ENCODE results near the gene ELFN1. TPM values are rescaled to one million over a fixed set of nuclear protein-coding genes. Genes with fewer than 3 reads are reported as not detected.
A peak's percentile ranks its signal among the peaks of the same experiment; 100 is the strongest.

The ELFN1 gene
- total and polyA plus RNA-seq, 2 donors from 2014 or later, result 3.5 to 3.8 TPM

DNA sequence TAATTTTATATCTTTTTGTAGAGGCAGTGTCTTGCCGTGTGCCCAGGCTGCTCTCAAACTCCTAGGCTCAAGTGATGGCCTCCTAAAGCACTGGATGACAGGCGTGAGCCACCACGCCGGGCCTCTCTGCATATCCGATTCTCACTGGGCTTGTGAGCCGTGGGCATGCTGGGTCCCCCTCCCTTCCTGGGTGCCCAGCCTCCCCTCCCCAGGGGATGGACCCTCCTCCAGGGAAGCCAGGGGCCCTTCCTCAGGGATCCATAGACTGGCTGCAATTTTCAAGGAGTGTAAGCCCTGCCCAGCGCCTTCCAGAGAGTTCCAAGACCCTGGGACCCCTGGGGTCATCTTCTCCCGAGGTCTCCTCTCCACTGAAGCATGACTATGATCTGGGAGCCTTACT is 23.7 kb upstream of the ELFN1 start:
- intact Hi-C loops (cut with DNase I), result no loop called here
- Histone ChIP-seq H3K27ac (ENCODE audit: low read depth in 2 of 2, low read length in 2 of 2) (no peak overlapping the region), H3K9ac (ENCODE audit: low read length in 3 of 3) (no peak overlapping the region), H3K4me3 (ENCODE audit: low read length in 3 of 3) (no peak overlapping the region), H3K36me3 (ENCODE audit: control insufficient read depth in 2 of 3, insufficient read depth in 3 of 3, low read length in 3 of 3) (no peaks in the 10 kb centered on the region), H3K4me1 (ENCODE audit: control insufficient read depth in 2 of 3, insufficient read depth in 2 of 3, low read depth in 1 of 3, low read length in 3 of 3) (peaks cover 0 to 2% (median 0%) of the 10 kb centered on the region in 3 donors), H3K9me3 (ENCODE audit: control insufficient read depth in 2 of 3, insufficient read depth in 1 of 3, low read length in 3 of 3) (no peaks in the 10 kb centered on the region), H3K27me3 (ENCODE audit: control insufficient read depth, insufficient read depth, low read length) (no peaks in the 10 kb centered on the region)
- FAIRE-seq (no peak), DNase-seq (no peak)
- TF ChIP-seq, protein P1, sequence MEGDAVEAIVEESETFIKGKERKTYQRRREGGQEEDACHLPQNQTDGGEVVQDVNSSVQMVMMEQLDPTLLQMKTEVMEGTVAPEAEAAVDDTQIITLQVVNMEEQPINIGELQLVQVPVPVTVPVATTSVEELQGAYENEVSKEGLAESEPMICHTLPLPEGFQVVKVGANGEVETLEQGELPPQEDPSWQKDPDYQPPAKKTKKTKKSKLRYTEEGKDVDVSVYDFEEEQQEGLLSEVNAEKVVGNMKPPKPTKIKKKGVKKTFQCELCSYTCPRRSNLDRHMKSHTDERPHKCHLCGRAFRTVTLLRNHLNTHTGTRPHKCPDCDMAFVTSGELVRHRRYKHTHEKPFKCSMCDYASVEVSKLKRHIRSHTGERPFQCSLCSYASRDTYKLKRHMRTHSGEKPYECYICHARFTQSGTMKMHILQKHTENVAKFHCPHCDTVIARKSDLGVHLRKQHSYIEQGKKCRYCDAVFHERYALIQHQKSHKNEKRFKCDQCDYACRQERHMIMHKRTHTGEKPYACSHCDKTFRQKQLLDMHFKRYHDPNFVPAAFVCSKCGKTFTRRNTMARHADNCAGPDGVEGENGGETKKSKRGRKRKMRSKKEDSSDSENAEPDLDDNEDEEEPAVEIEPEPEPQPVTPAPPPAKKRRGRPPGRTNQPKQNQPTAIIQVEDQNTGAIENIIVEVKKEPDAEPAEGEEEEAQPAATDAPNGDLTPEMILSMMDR (IDR thresholded peaks at IDR 0.05; ENCODE audit: borderline replicate concordance, extremely low read depth, insufficient read depth), result no peak

DNA sequence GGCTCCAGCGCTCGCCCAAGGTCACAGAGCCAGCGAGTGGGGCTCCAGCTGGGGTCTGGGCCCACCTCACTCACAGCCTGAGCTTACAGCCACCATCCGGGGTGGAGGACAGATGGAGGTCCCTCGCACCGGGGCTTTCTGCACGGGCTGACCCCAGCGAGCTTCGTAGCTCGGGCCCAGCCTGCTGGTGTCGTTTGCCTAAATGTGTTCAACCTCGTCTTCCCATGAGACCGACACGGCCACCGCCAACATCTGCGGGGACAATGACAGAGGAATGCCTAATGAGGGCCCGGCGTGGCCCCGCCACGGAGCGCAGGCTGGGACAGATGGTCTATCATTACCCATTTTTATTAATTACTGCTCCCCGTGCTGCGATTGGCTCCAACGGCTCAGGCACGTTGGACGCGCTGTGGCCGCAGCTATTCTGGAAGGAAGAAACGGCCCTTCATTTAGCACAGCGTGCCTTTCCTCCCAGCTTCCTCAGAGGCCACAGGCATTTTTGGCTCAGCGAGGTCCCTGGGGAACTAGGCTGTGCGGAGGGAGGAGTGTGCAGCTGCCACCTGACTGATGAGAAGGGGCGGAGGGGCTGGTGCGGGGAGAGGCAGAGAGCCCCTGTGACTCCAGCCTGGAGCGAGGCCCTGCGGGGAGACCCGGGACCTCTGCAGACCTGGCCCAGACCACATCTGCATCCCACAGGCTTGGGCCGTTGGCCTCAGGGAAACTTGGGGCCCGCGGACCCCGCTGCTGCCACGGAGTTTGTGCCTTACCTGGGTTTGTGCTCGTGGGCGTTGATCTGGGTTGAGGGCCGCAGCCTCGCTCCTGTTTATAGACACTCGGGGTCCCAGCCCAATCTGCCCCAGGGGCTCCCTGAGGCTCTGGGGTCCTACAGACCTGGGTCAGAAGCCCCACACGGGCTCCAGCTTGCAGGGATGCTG is 22.9 kb upstream of the ELFN1 start:
- H3K27ac ChIP-seq (ENCODE audit: low read depth in 2 of 2, low read length in 2 of 2), result no peak overlapping the region
- no peak overlapping the region for H3K4me3 ChIP-seq (ENCODE audit: low read length in 3 of 3)
- FAIRE-seq (no peak), DNase-seq (peak; percentile 49 to 86 (median 55))
- TF ChIP-seq, protein P1 (IDR thresholded peaks at IDR 0.05; ENCODE audit: borderline replicate concordance, extremely low read depth, insufficient read depth), result no peak
- no peaks in the 10 kb centered on the region for H3K27me3 ChIP-seq (ENCODE audit: control insufficient read depth, insufficient read depth, low read length)
- H3K9ac ChIP-seq (ENCODE audit: low read length in 3 of 3), result no peak overlapping the region
- intact Hi-C loops (cut with DNase I), result no loop called here
- no peaks in the 10 kb centered on the region for H3K36me3 ChIP-seq (ENCODE audit: control insufficient read depth in 2 of 3, insufficient read depth in 3 of 3, low read length in 3 of 3)
- H3K9me3 ChIP-seq (ENCODE audit: control insufficient read depth in 2 of 3, insufficient read depth in 1 of 3, low read length in 3 of 3), result no peaks in the 10 kb centered on the region
- H3K4me1 ChIP-seq (ENCODE audit: control insufficient read depth in 2 of 3, insufficient read depth in 2 of 3, low read depth in 1 of 3, low read length in 3 of 3), result peaks cover 0 to 2% (median 0%) of the 10 kb centered on the region in 3 donors

DNA sequence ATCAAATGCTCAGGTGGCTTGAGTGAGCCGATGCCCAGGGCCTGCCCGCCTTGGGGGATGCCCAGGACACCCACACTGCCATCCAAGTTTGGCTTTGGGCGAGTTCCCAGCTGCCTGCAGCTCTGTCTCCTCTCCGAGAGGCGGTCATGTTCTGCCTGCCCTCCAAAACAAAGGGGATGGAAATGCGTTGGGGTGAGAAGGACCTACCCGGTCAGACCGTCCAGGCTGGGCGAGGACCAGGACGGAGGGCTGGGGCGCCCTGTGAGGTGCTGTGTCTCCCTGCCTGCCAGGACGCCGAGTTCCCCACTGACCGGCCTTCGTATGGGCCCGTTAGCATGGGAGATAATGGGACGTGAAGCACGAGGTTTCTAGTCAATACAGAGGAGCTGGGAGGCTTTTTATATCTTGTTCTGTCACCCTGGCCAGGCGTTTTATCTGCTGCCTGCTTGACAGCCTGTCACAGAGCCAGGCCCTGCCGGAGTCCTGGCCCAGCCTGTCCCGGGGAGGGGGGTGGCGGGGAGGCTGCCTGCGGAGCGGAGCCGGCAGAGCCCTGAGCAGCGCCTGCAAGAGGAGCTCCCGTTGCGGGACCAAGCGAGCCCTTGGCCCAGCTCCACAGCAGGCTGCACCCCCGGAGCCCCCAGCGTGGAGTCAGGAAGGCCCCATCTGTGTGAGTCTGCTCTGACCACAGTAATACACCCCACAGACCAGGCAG is 22.0 kb upstream of the ELFN1 start:
- no peaks in the 10 kb centered on the region for H3K27me3 ChIP-seq (ENCODE audit: control insufficient read depth, insufficient read depth, low read length)
- FAIRE-seq (no peak), DNase-seq (peak; percentile 43 to 81 (median 49))
- H3K4me1 ChIP-seq (ENCODE audit: control insufficient read depth in 2 of 3, insufficient read depth in 2 of 3, low read depth in 1 of 3, low read length in 3 of 3), result peaks cover 0 to 2% (median 0%) of the 10 kb centered on the region in 3 donors
- no peak overlapping the region for H3K4me3 ChIP-seq (ENCODE audit: low read length in 3 of 3)
- no peaks in the 10 kb centered on the region for H3K9me3 ChIP-seq (ENCODE audit: control insufficient read depth in 2 of 3, insufficient read depth in 1 of 3, low read length in 3 of 3)
- H3K36me3 ChIP-seq (ENCODE audit: control insufficient read depth in 2 of 3, insufficient read depth in 3 of 3, low read length in 3 of 3), result no peaks in the 10 kb centered on the region
- intact Hi-C loops (cut with DNase I), result no loop called here
- TF ChIP-seq, protein P1 (IDR thresholded peaks at IDR 0.05; ENCODE audit: borderline replicate concordance, extremely low read depth, insufficient read depth), result no peak
- no peak overlapping the region for H3K27ac ChIP-seq (ENCODE audit: low read depth in 2 of 2, low read length in 2 of 2)
- H3K9ac ChIP-seq (ENCODE audit: low read length in 3 of 3), result no peak overlapping the region

Data from kidney (tissue), 14 donors.